DND-41 (cell line): Measurements from ENCODE around the gene APEH.

Source experiments
- EZH2 ChIP-seq: IDR thresholded peaks from 3 replicates; pipeline ENCODE4 v1.6.1; 2012; ENCODE audit warnings: borderline replicate concordance, low read depth, mild to moderate bottlenecking, moderate library complexity, low read length, inconsistent platforms; ENCODE audit not compliant: severe bottlenecking
- TF ChIP-seq, protein P1 (sequence below): IDR thresholded peaks from 2 replicates; pipeline ENCODE4 v1.5.1; 2012; ENCODE audit warnings: borderline replicate concordance, low read length, moderate library complexity, mild to moderate bottlenecking; ENCODE audit not compliant: poor library complexity, severe bottlenecking; ENCODE audit errors: extremely low read depth

DNA sequence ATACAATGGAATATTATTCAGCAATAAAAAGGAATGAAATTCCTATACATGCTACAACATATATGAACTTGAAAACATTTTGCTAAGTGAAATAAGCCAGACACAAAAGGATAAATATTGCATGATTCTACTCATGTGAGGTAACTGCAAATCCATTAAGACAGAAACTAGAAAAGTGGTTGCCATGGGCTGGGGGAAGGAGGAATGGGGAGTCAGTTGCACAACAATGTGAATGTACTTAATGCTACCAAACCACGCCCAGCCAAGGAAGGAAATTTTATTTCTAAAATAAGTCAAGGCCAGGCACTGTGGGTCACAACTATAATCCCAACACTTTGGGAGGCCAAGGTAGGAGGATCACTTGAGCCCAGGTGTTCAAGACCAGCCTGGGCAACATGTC, 59.4 kb downstream of the APEH start:
- TF ChIP-seq, protein P1, sequence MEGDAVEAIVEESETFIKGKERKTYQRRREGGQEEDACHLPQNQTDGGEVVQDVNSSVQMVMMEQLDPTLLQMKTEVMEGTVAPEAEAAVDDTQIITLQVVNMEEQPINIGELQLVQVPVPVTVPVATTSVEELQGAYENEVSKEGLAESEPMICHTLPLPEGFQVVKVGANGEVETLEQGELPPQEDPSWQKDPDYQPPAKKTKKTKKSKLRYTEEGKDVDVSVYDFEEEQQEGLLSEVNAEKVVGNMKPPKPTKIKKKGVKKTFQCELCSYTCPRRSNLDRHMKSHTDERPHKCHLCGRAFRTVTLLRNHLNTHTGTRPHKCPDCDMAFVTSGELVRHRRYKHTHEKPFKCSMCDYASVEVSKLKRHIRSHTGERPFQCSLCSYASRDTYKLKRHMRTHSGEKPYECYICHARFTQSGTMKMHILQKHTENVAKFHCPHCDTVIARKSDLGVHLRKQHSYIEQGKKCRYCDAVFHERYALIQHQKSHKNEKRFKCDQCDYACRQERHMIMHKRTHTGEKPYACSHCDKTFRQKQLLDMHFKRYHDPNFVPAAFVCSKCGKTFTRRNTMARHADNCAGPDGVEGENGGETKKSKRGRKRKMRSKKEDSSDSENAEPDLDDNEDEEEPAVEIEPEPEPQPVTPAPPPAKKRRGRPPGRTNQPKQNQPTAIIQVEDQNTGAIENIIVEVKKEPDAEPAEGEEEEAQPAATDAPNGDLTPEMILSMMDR: no peak
- TF ChIP-seq EZH2: no peak
